HG02981 (cell line): ENCODE results near the gene KITLG.
"Not testable (repeated sequence)": the region's sequence is repeated elsewhere in the genome, so short reads cannot be mapped to it uniquely, and the experiment has no call there.

Source experiments
- ATAC-seq: cut with Tn5 transposase; IDR thresholded peaks from one replicate; pipeline ENCODE4 v1.9.1; 2021; ENCODE audit warnings: mild to moderate bottlenecking, moderate library complexity; ENCODE audit not compliant: unreplicated experiment

KITLG gene

GRCh38 chr12:88544991-88545980 is 35.0 kb downstream of the KITLG start:
- no peak for ATAC-seq

GRCh38 chr12:88539893-88540292 is 40.4 kb downstream of the KITLG start:
- no peak for ATAC-seq

- no peak for ATAC-seq
Observed at GRCh38 chr12:88538697-88539096, 41.6 kb downstream of the KITLG start.

GRCh38 chr12:88538250-88538649 is 42.0 kb downstream of the KITLG start:
- no peak for ATAC-seq

- no peak for ATAC-seq
Observed at GRCh38 chr12:88530868-88531267, 49.4 kb downstream of the KITLG start.

GRCh38 chr12:88529531-88530488 is 50.5 kb downstream of the KITLG start:
- ATAC-seq, result no peak

- ATAC-seq, result no peak
Observed at GRCh38 chr12:88522961-88523360, 57.3 kb downstream of the KITLG start.

- no peak for ATAC-seq
Observed at GRCh38 chr12:88520436-88520820, 59.8 kb downstream of the KITLG start.

GRCh38 chr12:88519802-88520435 is 60.4 kb downstream of the KITLG start:
- ATAC-seq, result no peak

GRCh38 chr12:88518863-88519403 is 61.3 kb downstream of the KITLG start:
- ATAC-seq, result no peak

GRCh38 chr12:88516811-88517210 is 63.5 kb downstream of the KITLG start:
- ATAC-seq, result no peak

- ATAC-seq, result no peak
Observed at GRCh38 chr12:88510843-88511242, 69.4 kb downstream of the KITLG start.

- ATAC-seq, result no peak
Observed at GRCh38 chr12:88509851-88510250, 70.4 kb downstream of the KITLG start.

GRCh38 chr12:88509347-88509746 is 70.9 kb downstream of the KITLG start:
- no peak for ATAC-seq

GRCh38 chr12:88507851-88508250 is 72.4 kb downstream of the KITLG start:
- ATAC-seq, result not testable (repeated sequence)

- ATAC-seq, result no peak
Observed at GRCh38 chr12:88507270-88507669, 73.0 kb downstream of the KITLG start.

- ATAC-seq, result no peak
Observed at GRCh38 chr12:88505696-88506095, 74.6 kb downstream of the KITLG start.

- no peak for ATAC-seq
Observed at GRCh38 chr12:88503281-88503703, 77.0 kb downstream of the KITLG start.

- no peak for ATAC-seq
Observed at GRCh38 chr12:88501972-88502938, 78.0 kb downstream of the KITLG start.
